HepG2 (cell line): ENCODE results near the gene MRPL30. TPM values are rescaled to one million over a fixed set of nuclear protein-coding genes. Genes with fewer than 3 reads are reported as not detected.
A peak's percentile ranks its signal among the peaks of the same experiment; 100 is the strongest.

Experiments used
- ATF6 ChIP-seq: sonication (generic); formaldehyde crosslinking; conservative IDR thresholded peaks from 2 replicates; pipeline ENCODE4 v1.4.0; 2020; ENCODE audit warnings: missing genetic modification reagents
- CHD4 ChIP-seq: fragments of 200-600 bp; sonication (generic); IDR thresholded peaks from 2 replicates; pipeline ENCODE4 v1.7.0; 2017; ENCODE audit warnings: mild to moderate bottlenecking, low read length, borderline replicate concordance
- CREB3 ChIP-seq: sonication (generic); formaldehyde crosslinking; IDR thresholded peaks from 2 replicates; pipeline ENCODE4 v1.5.0; 2020; ENCODE audit warnings: missing genetic modification reagents
- KDM4B ChIP-seq: sonication (generic); formaldehyde crosslinking; IDR thresholded peaks from 2 replicates; pipeline ENCODE4 v1.4.0; 2020; ENCODE audit warnings: missing genetic modification reagents
- NFKBIZ ChIP-seq: IDR thresholded peaks from 2 replicates; pipeline ENCODE4 v1.6.1; 2018; ENCODE audit warnings: missing genetic modification reagents, missing compliant biosample characterization
- PAF1 ChIP-seq: IDR thresholded peaks from 2 replicates; pipeline ENCODE4 v1.6.1; 2016; ENCODE audit warnings: missing genetic modification reagents, missing compliant biosample characterization
- SIX1 ChIP-seq: sonication (generic); formaldehyde crosslinking; IDR thresholded peaks from 2 replicates; pipeline ENCODE4 v1.4.0; 2020; ENCODE audit warnings: missing genetic modification reagents, borderline replicate concordance
- THAP7 ChIP-seq: sonication (generic); formaldehyde crosslinking; IDR thresholded peaks from 2 replicates; pipeline ENCODE4 v1.8.1; 2023; ENCODE audit warnings: mild to moderate bottlenecking, missing genetic modification reagents
- ZBTB3 ChIP-seq: sonication (generic); formaldehyde crosslinking; IDR thresholded peaks from 2 replicates; pipeline ENCODE4 v1.4.0; 2020; ENCODE audit warnings: low read depth, mild to moderate bottlenecking, moderate library complexity, missing genetic modification reagents, borderline replicate concordance
- ZNF142 ChIP-seq: sonication (generic); formaldehyde crosslinking; IDR thresholded peaks from 2 replicates; pipeline ENCODE4 v1.4.0; 2020; ENCODE audit warnings: missing genetic modification reagents
- ZNF343 ChIP-seq: sonication (generic); formaldehyde crosslinking; IDR thresholded peaks from 2 replicates; pipeline ENCODE4 v1.4.0; 2020; ENCODE audit warnings: mild to moderate bottlenecking, missing genetic modification reagents
- ZNF432 ChIP-seq: sonication (generic); formaldehyde crosslinking; IDR thresholded peaks from 2 replicates; pipeline ENCODE4 v1.5.0; 2020; ENCODE audit warnings: missing genetic modification reagents, mild to moderate bottlenecking, borderline replicate concordance
- ZNF44 ChIP-seq: sonication (generic); formaldehyde crosslinking; IDR thresholded peaks from 2 replicates; pipeline ENCODE4 v1.5.1; 2020; ENCODE audit warnings: mild to moderate bottlenecking, missing genetic modification reagents
- ZNF543 ChIP-seq: sonication (generic); formaldehyde crosslinking; IDR thresholded peaks from 2 replicates; pipeline ENCODE4 v1.4.0; 2020; ENCODE audit warnings: mild to moderate bottlenecking, missing genetic modification reagents
- ZNF614 ChIP-seq: IDR thresholded peaks from 2 replicates; pipeline ENCODE4 v1.6.1; 2018; ENCODE audit warnings: missing biosample characterization, missing genetic modification reagents, inconsistent platforms, borderline replicate concordance
- ZNF7 ChIP-seq: IDR thresholded peaks from 2 replicates; pipeline ENCODE4 v1.6.1; 2016; ENCODE audit warnings: missing biosample characterization, missing genetic modification reagents
- ZNF788 ChIP-seq: sonication (generic); formaldehyde crosslinking; IDR thresholded peaks from 2 replicates; pipeline ENCODE4 v1.5.0; 2020; ENCODE audit warnings: mild to moderate bottlenecking, missing genetic modification reagents, borderline replicate concordance
- polyA plus RNA-seq, 8 experiments: library from polyadenylated mRNA; depleted of rRNA in 3 of 8; stranded (reverse) in 7 of 8; unstranded in 1 of 8; fragments of >200 nt; fragmentation: Illumina TruSeq in 4 of 8; extraction: Trizol in 4 of 8; gene quantifications; 2 replicates each; pipeline versions ENCODE4 v1.2.1 to v1.2.3, GENCODE V29; 2011 to 2016; ENCODE audit warnings: low read depth in 4 of 8, missing spikeins in 1 of 8, mixed read lengths in 1 of 8; ENCODE audit not compliant: insufficient read depth in 1 of 8
- total RNA-seq, 5 experiments: library from RNA; depleted of rRNA; stranded (reverse); fragments of >200 nt; fragmentation: Illumina TruSeq; extraction: Trizol; gene quantifications; 2 replicates each; pipeline ENCODE4 v1.2.3, GENCODE V29; 2016; ENCODE audit warnings: low read depth in 1 of 5

The MRPL30 gene
- total and polyA plus RNA-seq, 2 of the 13 experiments (the other 11 are each of a cell fraction or from before 2014, with no cell fraction given), result 30.2 to 75.3 TPM

GRCh38 chr2:99180755-99181623, at the start of gene MRPL30, which contains the start of gene MITD1 (continued):
- TF ChIP-seq ZNF543 (CRISPR knock-in tag), result peak; percentile 87
- TF ChIP-seq ZNF142, result peak; percentile 88
- TF ChIP-seq ZNF7 (CRISPR knock-in tag), result no peak
- TF ChIP-seq CHD4, result no peak
- TF ChIP-seq ZNF44 (CRISPR knock-in tag), result peak; percentile 100
- peak; percentile 74; the same call in 1 of the 2 replicates for TF ChIP-seq THAP7 (CRISPR knock-in tag)
- no peak for TF ChIP-seq ZNF432
- TF ChIP-seq NFKBIZ, result 0 out of 2 replicates have a peak, but pooled peaks have one; percentile 15
- peak; percentile 41; the same call in 1 of the 2 replicates for TF ChIP-seq ATF6 (CRISPR knock-in tag)
- TF ChIP-seq ZNF614 (CRISPR knock-in tag), result peak; percentile 98
- TF ChIP-seq ZNF788 (CRISPR knock-in tag), result peak; percentile 98; the same call in 1 of the 2 replicates
- peak; percentile 71; the same call in 1 of the 2 replicates for TF ChIP-seq ZBTB3
- peak; percentile 83 for TF ChIP-seq ZNF343
- TF ChIP-seq PAF1 (CRISPR knock-in tag), result no peak
- TF ChIP-seq SIX1 (CRISPR knock-in tag), result peak; percentile 42; the same call in 1 of the 2 replicates
- TF ChIP-seq KDM4B, result peak; percentile 98
- peak; percentile 17; the same call in 1 of the 2 replicates for TF ChIP-seq CREB3 (CRISPR knock-in tag)
